GM06990 (cell line): ENCODE data around the gene SFR1.

ENCODE experiments used
- DNase-seq: peaks from one replicate; pipeline ENCODE4 v3.0.0-alpha.2; 2011; ENCODE audit not compliant: insufficient read length; ENCODE audit errors: extremely low read depth
- H3K27me3 ChIP-seq: replicated peaks from 2 replicates; pipeline ENCODE4 v1.6.0; 2011; ENCODE audit warnings: low read length; ENCODE audit not compliant: control insufficient read depth, insufficient read depth
- H3K36me3 ChIP-seq: 2 replicates; pipeline ENCODE4 v1.5.1; 2011; ENCODE audit warnings: low read length; ENCODE audit not compliant: control insufficient read depth, insufficient read depth
- H3K4me3 ChIP-seq: replicated peaks from 2 replicates; pipeline ENCODE4 v1.5.1; 2011; ENCODE audit warnings: low read depth, mild to moderate bottlenecking, control low read depth, low read length
- CTCF ChIP-seq: IDR thresholded peaks from 2 replicates; pipeline ENCODE4 v1.5.1; 2011; ENCODE audit warnings: low read length, control low read depth, mild to moderate bottlenecking, inconsistent platforms; ENCODE audit not compliant: insufficient read depth, poor library complexity, severe bottlenecking

Gene SFR1

GRCh38 chr10:104099269-104099668 lies 22.7 kb upstream of the SFR1 start:
- no peaks in the 10 kb centered on the region for H3K36me3 ChIP-seq
- no peak for TF ChIP-seq CTCF
- H3K27me3 ChIP-seq = no peaks in the 10 kb centered on the region
- DNase-seq = no peak
- H3K4me3 ChIP-seq = no peak overlapping the region

- H3K27me3 ChIP-seq = no peaks in the 10 kb centered on the region
- no peak for TF ChIP-seq CTCF
- H3K36me3 ChIP-seq = no peaks in the 10 kb centered on the region
- DNase-seq = no peak
- H3K4me3 ChIP-seq = no peak overlapping the region
These were observed 22.0 kb upstream of the SFR1 start for GRCh38 chr10:104099941-104100340.

- TF ChIP-seq CTCF = no peak
- H3K27me3 ChIP-seq = no peaks in the 10 kb centered on the region
- no peak for DNase-seq
- H3K4me3 ChIP-seq = no peak overlapping the region
- H3K36me3 ChIP-seq = no peaks in the 10 kb centered on the region
These were observed 21.2 kb upstream of the SFR1 start for GRCh38 chr10:104100795-104101194.

- Histone ChIP-seq H3K4me3 (no peak overlapping the region), H3K27me3 (no peaks in the 10 kb centered on the region), H3K36me3 (no peaks in the 10 kb centered on the region)
- no peak for DNase-seq
- no peak for TF ChIP-seq CTCF
These were observed 20.1 kb upstream of the SFR1 start for GRCh38 chr10:104101902-104102301.

- H3K36me3 ChIP-seq = no peaks in the 10 kb centered on the region
- H3K27me3 ChIP-seq = no peaks in the 10 kb centered on the region
- no peak overlapping the region for H3K4me3 ChIP-seq
- no peak for DNase-seq
- no peak for TF ChIP-seq CTCF
These were observed 18.0 kb upstream of the SFR1 start for GRCh38 chr10:104103956-104104355.

- Histone ChIP-seq H3K36me3 (no peaks in the 10 kb centered on the region), H3K27me3 (no peaks in the 10 kb centered on the region), H3K4me3 (no peak overlapping the region)
- TF ChIP-seq CTCF = no peak
- DNase-seq = no peak
These were observed 17.6 kb upstream of the SFR1 start for GRCh38 chr10:104104418-104104817.
